Measurements from ENCODE around the gene C2orf15.

- TF ChIP-seq POLR2A (IDR thresholded peaks at IDR 0.05; ENCODE audit: low read depth, low read length) (no peak), POLR2AphosphoS5 (IDR thresholded peaks at IDR 0.05; ENCODE audit: low read depth, low read length) (no peak)
These were observed 24.7 kb downstream of the C2orf15 start for GRCh38 chr2:99166218-99166617.
